Measurements from ENCODE around the gene JAML. TPM values are rescaled to one million over a fixed set of nuclear protein-coding genes. Genes with fewer than 3 reads are reported as not detected.

Gene JAML
- total and polyA plus RNA-seq, 9 of the 15 experiments (the other 6 are each of a cell fraction or from before 2014, with no cell fraction given), result 0.05 to 0.32 (median 0.22) TPM; not detected in 4

DNA sequence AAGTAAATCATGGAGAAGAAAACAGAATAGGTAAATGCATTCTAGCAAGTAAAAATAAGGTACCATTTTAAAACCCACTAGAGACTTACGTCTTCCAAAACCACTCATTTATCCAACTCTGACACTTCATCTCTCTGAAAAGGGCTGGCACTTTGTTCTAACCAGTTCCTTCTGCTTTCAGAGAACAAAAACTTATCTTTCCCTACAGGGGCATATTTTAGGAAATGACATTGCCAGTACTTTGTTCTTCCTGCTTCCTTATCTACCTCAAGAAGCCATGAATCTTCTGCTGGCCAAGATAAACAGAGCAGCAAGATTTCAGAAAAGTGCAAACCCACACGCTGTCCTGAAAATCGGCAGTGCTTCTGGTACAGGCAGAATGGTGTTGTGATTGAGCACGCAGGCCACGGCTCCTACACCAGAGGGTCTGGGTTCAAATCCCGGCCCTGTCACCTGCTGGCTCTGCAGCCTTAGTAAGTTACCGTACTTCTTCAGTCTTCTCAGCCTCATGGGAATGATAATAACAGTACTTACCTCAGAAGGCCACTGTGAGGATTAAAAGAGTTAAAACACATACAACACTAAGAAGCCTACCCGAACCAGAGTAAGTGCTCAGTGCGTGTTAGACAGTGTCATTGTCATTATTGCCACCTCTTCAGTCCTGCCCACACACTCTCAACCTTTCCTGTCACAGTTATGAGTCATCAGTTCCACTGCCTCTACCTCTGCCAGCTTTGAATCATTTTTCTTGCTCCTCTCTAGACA, 16.4 kb upstream of the JAML start (continued):
- no peak for TF ChIP-seq SREBF1 (IDR thresholded peaks at IDR 0.05; ENCODE audit: borderline replicate concordance, low read depth, low read length)
- peak in 1 of 2 experiments; percentile 24; a peak in 1 of 4 replicates for TF ChIP-seq NRF1 (conservative IDR thresholded peaks at IDR 0.05 in 1 of 2, IDR thresholded peaks at IDR 0.05 in 1 of 2)
- no peak for TF ChIP-seq E2F4 (CRISPR knock-in tag; IDR thresholded peaks at IDR 0.05; ENCODE audit: low read depth)
- TF ChIP-seq U2AF2 (optimal IDR thresholded peaks at IDR 0.05; ENCODE audit: low read depth, low read length), result no peak
- no peak for TF ChIP-seq BRCA1 (IDR thresholded peaks at IDR 0.05)
- no peak for TF ChIP-seq BRCA1 (CRISPR knock-in tag; IDR thresholded peaks at IDR 0.05)
- 0 out of 2 replicates have a peak, but pooled peaks have one; percentile 20 for TF ChIP-seq ZNF384 (IDR thresholded peaks at IDR 0.05; ENCODE audit: low read depth, low read length)
- TF ChIP-seq ZNF436 (CRISPR knock-in tag; IDR thresholded peaks at IDR 0.05), result no peak
- no peak for TF ChIP-seq PRPF4 (IDR thresholded peaks at IDR 0.05; ENCODE audit: insufficient read depth, low read depth, low read length, poor library complexity, severe bottlenecking)
- no peak for TF ChIP-seq ZNF592 (IDR thresholded peaks at IDR 0.05)
- TF ChIP-seq, protein P1, sequence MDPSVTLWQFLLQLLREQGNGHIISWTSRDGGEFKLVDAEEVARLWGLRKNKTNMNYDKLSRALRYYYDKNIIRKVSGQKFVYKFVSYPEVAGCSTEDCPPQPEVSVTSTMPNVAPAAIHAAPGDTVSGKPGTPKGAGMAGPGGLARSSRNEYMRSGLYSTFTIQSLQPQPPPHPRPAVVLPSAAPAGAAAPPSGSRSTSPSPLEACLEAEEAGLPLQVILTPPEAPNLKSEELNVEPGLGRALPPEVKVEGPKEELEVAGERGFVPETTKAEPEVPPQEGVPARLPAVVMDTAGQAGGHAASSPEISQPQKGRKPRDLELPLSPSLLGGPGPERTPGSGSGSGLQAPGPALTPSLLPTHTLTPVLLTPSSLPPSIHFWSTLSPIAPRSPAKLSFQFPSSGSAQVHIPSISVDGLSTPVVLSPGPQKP (CRISPR knock-in tag; IDR thresholded peaks at IDR 0.05), result no peak
- no peak for TF ChIP-seq IFI16 (CRISPR knock-in tag; IDR thresholded peaks at IDR 0.05)
- no peak for TF ChIP-seq RBM17 (IDR thresholded peaks at IDR 0.05; ENCODE audit: borderline replicate concordance, low read depth, low read length)
- no peak for TF ChIP-seq EHMT2 (IDR thresholded peaks at IDR 0.05)
- no peak for TF ChIP-seq ZNF707 (CRISPR knock-in tag; conservative IDR thresholded peaks at IDR 0.05)
- no peak for TF ChIP-seq ZNF140 (CRISPR knock-in tag; IDR thresholded peaks at IDR 0.05)
- TF ChIP-seq RBM34 (IDR thresholded peaks at IDR 0.05; ENCODE audit: borderline replicate concordance, insufficient read depth, low read length), result no peak
- no peak for TF ChIP-seq ZFP1 (CRISPR knock-in tag; IDR thresholded peaks at IDR 0.05)
- TF ChIP-seq PHF20 (IDR thresholded peaks at IDR 0.05; ENCODE audit: partially characterized antibody), result no peak
- no peak for TF ChIP-seq GTF2A2 (tag; IDR thresholded peaks at IDR 0.05)
- TF ChIP-seq TEAD1 (CRISPR knock-in tag; IDR thresholded peaks at IDR 0.05), result peak; percentile 74 to 90; a peak in 3 of 4 replicates
- TF ChIP-seq CREBBP (IDR thresholded peaks at IDR 0.05; ENCODE audit: low read depth, low read length), result no peak
- no peak for TF ChIP-seq ILK (tag; IDR thresholded peaks at IDR 0.05; ENCODE audit: borderline replicate concordance, low read depth)
